Measurements from ENCODE around the gene U2AF2.

GRCh38 chr19:55658846-55659459, 4.1 kb downstream of the U2AF2 start:
- TF ChIP-seq, protein P1, sequence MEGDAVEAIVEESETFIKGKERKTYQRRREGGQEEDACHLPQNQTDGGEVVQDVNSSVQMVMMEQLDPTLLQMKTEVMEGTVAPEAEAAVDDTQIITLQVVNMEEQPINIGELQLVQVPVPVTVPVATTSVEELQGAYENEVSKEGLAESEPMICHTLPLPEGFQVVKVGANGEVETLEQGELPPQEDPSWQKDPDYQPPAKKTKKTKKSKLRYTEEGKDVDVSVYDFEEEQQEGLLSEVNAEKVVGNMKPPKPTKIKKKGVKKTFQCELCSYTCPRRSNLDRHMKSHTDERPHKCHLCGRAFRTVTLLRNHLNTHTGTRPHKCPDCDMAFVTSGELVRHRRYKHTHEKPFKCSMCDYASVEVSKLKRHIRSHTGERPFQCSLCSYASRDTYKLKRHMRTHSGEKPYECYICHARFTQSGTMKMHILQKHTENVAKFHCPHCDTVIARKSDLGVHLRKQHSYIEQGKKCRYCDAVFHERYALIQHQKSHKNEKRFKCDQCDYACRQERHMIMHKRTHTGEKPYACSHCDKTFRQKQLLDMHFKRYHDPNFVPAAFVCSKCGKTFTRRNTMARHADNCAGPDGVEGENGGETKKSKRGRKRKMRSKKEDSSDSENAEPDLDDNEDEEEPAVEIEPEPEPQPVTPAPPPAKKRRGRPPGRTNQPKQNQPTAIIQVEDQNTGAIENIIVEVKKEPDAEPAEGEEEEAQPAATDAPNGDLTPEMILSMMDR (conservative IDR thresholded peaks at IDR 0.05): no peak
- TF ChIP-seq EZH2 (IDR thresholded peaks at IDR 0.05; ENCODE audit: low read depth): no peak
